MM.1S (cell line): ENCODE data around the gene FGR.

Source experiments
- DNase-seq: peaks from one replicate; pipeline ENCODE4 v3.0.0-alpha.2; 2015
- H2AFZ ChIP-seq: fragments of 300-600 bp; sonication (generic); 2 replicates; pipeline ENCODE4 v1.6.0; 2016; ENCODE audit warnings: antibody characterized with exemption, low read length
- H3F3A ChIP-seq: fragments of 300-600 bp; sonication (generic); 2 replicates; pipeline ENCODE4 v1.6.1; 2016; ENCODE audit warnings: mild to moderate bottlenecking, antibody characterized with exemption, low read length, moderate library complexity, mixed read lengths; ENCODE audit not compliant: insufficient read depth
- H3K27ac ChIP-seq: fragments of 300-600 bp; sonication (generic); 2 replicates; pipeline ENCODE4 v1.5.1; 2016; ENCODE audit warnings: mild to moderate bottlenecking, low read length
- H3K27me3 ChIP-seq: fragments of 300-600 bp; sonication (generic); replicated peaks from 2 replicates; pipeline ENCODE4 v1.6.0; 2016; ENCODE audit warnings: low read length; ENCODE audit not compliant: insufficient read depth
- H3K36me3 ChIP-seq: fragments of 300-600 bp; sonication (generic); replicated peaks from 2 replicates; pipeline ENCODE4 v1.6.1; 2016; ENCODE audit warnings: mild to moderate bottlenecking, low read length, mixed read lengths; ENCODE audit not compliant: insufficient read depth
- H3K4me1 ChIP-seq: fragments of 300-600 bp; sonication (generic); 2 replicates; pipeline ENCODE4 v1.6.1; 2016; ENCODE audit warnings: low read length, mixed read lengths
- H3K4me2 ChIP-seq: fragments of 300-600 bp; sonication (generic); 2 replicates; pipeline ENCODE4 v1.6.0; 2016; ENCODE audit warnings: low read depth, low read length
- H3K4me3 ChIP-seq: fragments of 300-600 bp; sonication (generic); 2 replicates; pipeline ENCODE4 v1.5.1; 2016; ENCODE audit warnings: low read length, mixed read lengths
- H3K79me2 ChIP-seq: fragments of 300-600 bp; sonication (generic); 2 replicates; pipeline ENCODE4 v1.6.1; 2016; ENCODE audit warnings: mixed run types, low read length, mixed read lengths
- H3K9ac ChIP-seq: fragments of 300-600 bp; sonication (generic); 2 replicates; pipeline ENCODE4 v1.6.1; 2016; ENCODE audit warnings: low read length, mixed read lengths
- H3K9me2 ChIP-seq: fragments of 300-600 bp; sonication (generic); replicated peaks from 2 replicates; pipeline ENCODE4 v1.6.1; 2016; ENCODE audit warnings: mild to moderate bottlenecking, low read length, mixed read lengths; ENCODE audit not compliant: insufficient read depth
- H3K9me3 ChIP-seq: fragments of 300-600 bp; sonication (generic); replicated peaks from 2 replicates; pipeline ENCODE4 v1.6.1; 2016; ENCODE audit warnings: mild to moderate bottlenecking, low read length, mixed read lengths; ENCODE audit not compliant: insufficient read depth
- H4K20me1 ChIP-seq: fragments of 300-600 bp; sonication (generic); 2 replicates; pipeline ENCODE4 v1.6.1; 2016; ENCODE audit warnings: mild to moderate bottlenecking, low read length, moderate library complexity, mixed read lengths; ENCODE audit not compliant: insufficient read depth
- EZH2 ChIP-seq: fragments of 300-600 bp; sonication (generic); optimal IDR thresholded peaks from 2 replicates; pipeline ENCODE3; 2017; ENCODE audit warnings: low read depth, mild to moderate bottlenecking, antibody characterized with exemption, low read length, mixed read lengths
- EZH2phosphoT487 ChIP-seq: fragments of 300-600 bp; sonication (generic); IDR thresholded peaks from 2 replicates; pipeline ENCODE4 v1.6.1; 2018; ENCODE audit warnings: antibody characterized with exemption, low read length
- TF ChIP-seq, protein P1 (sequence below): fragments of 300-600 bp; sonication (generic); IDR thresholded peaks from 2 replicates; pipeline ENCODE4 v1.5.1; 2016; ENCODE audit warnings: antibody characterized with exemption, low read length, mixed read lengths

The FGR gene

DNA sequence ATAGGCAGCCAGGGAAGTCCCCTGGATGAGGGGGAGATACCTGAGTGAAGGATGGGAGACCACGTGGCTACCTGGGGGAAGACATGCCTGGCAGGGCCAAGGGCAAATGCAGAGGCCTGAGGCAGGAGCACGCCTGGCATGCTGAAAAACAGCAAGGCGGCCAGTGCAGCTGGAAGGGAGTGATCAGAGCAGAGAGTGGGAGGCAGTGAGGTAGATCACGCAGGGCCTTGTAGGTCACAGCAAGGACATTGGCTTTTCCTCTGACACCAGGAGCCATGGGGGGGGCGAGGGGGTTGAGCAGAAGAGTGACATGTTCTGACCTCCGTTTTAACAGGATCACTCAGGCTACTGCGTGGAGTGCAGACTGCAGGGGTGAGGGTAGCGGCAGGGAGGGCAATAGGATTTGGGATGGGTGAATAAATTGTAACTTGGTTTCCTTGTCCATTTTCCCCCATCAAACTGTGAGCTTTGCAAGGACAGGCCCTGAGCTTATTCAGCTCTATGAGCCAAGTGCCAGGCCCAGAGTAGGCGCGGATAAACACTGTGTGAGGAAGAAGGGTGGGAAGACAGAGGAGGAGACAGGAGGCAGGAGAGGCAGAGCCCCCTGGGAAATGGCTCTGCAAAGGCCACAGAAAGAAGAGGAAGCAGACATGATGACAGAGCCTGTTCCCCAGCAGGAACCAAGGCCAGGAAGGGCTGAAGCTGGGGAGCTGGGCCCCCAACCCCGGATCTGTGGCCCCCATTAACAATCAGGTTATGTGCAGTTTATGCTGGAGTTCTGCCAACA, 20.4 kb upstream of the FGR start:
- Histone ChIP-seq H3K4me2 (no peak overlapping the region), H3K27ac (no peak overlapping the region), H3F3A (peaks cover 9% of the 10 kb centered on the region; the same call in 1 of the 2 replicates), H3K79me2 (no peaks in the 10 kb centered on the region), H3K4me1 (peaks cover 12% of the 10 kb centered on the region), H3K4me3 (no peak overlapping the region), H3K9me2 (no peaks in the 10 kb centered on the region), H3K9me3 (no peaks in the 10 kb centered on the region), H3K9ac (no peak overlapping the region), H2AFZ (no peak overlapping the region), H4K20me1 (no peaks in the 10 kb centered on the region), H3K27me3 (no peaks in the 10 kb centered on the region), H3K36me3 (no peaks in the 10 kb centered on the region)
- DNase-seq = no peak
- TF ChIP-seq EZH2phosphoT487 = no peak
- TF ChIP-seq, protein P1, sequence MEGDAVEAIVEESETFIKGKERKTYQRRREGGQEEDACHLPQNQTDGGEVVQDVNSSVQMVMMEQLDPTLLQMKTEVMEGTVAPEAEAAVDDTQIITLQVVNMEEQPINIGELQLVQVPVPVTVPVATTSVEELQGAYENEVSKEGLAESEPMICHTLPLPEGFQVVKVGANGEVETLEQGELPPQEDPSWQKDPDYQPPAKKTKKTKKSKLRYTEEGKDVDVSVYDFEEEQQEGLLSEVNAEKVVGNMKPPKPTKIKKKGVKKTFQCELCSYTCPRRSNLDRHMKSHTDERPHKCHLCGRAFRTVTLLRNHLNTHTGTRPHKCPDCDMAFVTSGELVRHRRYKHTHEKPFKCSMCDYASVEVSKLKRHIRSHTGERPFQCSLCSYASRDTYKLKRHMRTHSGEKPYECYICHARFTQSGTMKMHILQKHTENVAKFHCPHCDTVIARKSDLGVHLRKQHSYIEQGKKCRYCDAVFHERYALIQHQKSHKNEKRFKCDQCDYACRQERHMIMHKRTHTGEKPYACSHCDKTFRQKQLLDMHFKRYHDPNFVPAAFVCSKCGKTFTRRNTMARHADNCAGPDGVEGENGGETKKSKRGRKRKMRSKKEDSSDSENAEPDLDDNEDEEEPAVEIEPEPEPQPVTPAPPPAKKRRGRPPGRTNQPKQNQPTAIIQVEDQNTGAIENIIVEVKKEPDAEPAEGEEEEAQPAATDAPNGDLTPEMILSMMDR = no peak
- TF ChIP-seq EZH2 = no peak

DNA sequence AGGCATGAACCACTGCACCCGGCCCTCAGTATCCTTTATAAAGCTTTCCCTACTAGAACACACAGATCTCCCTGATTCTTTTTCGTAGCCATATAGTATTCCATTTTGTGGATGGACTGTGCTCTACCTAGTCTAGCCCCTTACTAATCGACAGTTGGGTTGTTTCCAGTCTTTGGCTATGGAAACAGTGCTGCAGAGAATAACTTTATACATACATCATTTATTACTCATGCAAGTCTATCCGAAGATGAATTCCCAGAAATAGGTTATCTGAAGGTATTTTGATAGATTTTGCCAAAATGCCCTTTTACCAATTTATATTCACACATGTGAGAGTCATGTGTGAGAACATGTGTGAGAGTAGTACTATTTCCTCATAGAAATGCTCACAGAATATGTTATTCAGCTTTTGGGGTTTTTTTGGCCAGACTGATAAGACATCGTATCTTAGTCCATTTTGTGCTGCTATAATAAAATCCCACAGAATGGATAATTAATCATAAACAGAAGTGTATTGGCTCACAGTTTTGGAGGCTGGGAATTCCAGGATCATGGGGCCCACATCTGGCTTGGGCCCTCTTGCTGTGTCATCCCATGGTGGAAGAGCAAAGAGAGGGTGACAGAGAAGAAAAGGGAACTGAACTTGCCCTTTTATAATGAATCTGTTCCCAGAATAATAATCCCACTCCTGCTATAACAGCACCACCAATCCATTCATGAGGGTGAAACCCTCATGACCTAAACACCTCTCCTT, 17.3 kb upstream of the FGR start:
- Histone ChIP-seq H3K4me2 (no peak overlapping the region), H3K4me3 (no peak overlapping the region), H3K36me3 (no peaks in the 10 kb centered on the region), H4K20me1 (no peaks in the 10 kb centered on the region), H3K27me3 (no peaks in the 10 kb centered on the region), H3K9me2 (no peaks in the 10 kb centered on the region), H3K4me1 (no peaks in the 10 kb centered on the region), H3F3A (no peaks in the 10 kb centered on the region), H3K79me2 (no peaks in the 10 kb centered on the region), H3K27ac (no peak overlapping the region), H3K9ac (no peak overlapping the region), H2AFZ (no peak overlapping the region), H3K9me3 (no peaks in the 10 kb centered on the region)
- TF ChIP-seq, protein P1 = no peak
- TF ChIP-seq EZH2phosphoT487 (no peak), EZH2 (no peak)
- DNase-seq = no peak

DNA sequence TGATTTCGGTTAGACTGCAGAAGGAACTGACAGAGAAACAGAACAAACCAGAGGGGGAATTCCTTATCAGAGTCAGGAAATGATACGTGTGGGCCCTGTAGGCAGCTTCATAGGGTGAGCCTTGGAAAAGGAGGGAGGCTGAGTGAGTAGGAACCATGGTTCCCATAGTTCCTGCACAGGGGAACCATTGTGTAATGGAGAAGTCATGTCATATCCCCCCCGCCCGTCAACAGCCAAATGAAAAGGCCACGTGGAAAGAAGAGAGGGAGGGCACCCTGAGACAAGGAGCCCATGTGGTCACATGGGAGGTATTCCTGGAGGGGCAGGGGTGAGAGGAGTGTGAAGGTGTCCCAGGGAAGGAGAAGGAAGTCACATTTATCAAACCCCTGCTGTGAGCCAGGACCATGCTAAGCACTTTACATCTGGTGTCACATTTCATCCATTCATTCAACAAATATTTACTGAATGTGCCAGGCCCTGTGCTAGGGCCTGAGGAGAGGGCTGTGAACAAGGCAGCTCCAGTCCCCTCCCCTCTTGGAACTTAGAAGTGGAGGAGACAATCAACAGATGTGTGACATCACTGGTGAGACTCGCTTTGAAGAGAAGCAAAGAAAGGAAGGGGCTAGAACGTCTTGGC, 15.7 kb upstream of the FGR start:
- Histone ChIP-seq H3K9me3 (no peaks in the 10 kb centered on the region), H4K20me1 (no peaks in the 10 kb centered on the region), H3K4me1 (no peaks in the 10 kb centered on the region), H2AFZ (no peak overlapping the region), H3K4me2 (no peak overlapping the region), H3F3A (no peaks in the 10 kb centered on the region), H3K9ac (no peak overlapping the region), H3K36me3 (no peaks in the 10 kb centered on the region), H3K27me3 (no peaks in the 10 kb centered on the region), H3K27ac (no peak overlapping the region), H3K9me2 (no peaks in the 10 kb centered on the region), H3K79me2 (no peaks in the 10 kb centered on the region), H3K4me3 (no peak overlapping the region)
- TF ChIP-seq, protein P1 = no peak
- TF ChIP-seq EZH2 (no peak), EZH2phosphoT487 (no peak)
- no peak for DNase-seq
